NOMO-1 treated with dmso at 0.1 percent for 144 hours (cell line): Measurements from ENCODE around the gene TXNL1.

Experiments used
- DNase-seq: peaks from one replicate; lab custom pipeline; 2025; ENCODE audit not compliant: unreplicated experiment; lab: John Stamatoyannopoulos, UW

The TXNL1 gene

DNA sequence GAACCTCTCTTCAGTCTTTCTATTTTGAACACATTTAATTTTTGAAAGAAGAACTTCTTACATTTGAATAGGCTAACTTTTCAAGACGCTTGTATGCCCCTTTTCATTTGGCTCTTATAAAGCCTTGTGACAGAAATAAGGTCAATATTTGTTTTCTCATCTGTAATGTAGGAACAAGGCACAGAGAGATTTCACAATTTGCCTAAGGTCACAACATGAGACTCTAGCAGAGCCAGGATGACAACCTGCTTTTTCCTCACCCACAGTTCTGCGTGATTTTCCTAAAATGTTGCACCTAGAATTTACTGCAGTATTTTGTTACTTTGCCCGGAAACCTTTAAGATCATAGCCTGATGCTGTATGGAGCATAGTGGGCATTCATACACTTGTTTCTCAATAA lies 67.4 kb downstream of the TXNL1 start:
- no peak for DNase-seq

- DNase-seq: no peak
Observed at GRCh38 chr18:56569416-56569815, 69.0 kb downstream of the TXNL1 start.

- peak; percentile 48 for DNase-seq
Observed at GRCh38 chr18:56568986-56569385, 69.4 kb downstream of the TXNL1 start.

GRCh38 chr18:56565551-56566345 lies 72.6 kb downstream of the TXNL1 start:
- no peak for DNase-seq

- DNase-seq: no peak
Observed at GRCh38 chr18:56565046-56565445, 73.3 kb downstream of the TXNL1 start.

DNA sequence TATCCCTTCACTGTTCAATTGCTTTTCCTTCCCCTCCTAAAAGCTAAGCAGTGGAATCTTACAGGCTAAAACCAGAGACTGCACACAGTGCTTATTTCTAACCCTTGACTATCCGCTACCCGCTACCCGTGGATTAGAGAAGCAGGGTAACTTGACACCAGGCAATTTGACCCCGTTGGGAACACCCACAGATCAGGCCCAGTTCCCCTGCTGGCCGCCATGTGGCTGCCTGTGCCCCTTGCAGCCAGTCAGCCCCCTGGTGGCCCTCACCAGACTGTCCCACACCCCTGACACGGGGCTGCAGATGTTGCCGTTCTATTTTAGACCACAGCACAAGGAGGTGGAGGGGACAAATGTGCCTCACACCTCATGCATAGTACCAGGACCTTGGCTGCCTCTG lies 74.8 kb downstream of the TXNL1 start:
- no peak for DNase-seq

DNA sequence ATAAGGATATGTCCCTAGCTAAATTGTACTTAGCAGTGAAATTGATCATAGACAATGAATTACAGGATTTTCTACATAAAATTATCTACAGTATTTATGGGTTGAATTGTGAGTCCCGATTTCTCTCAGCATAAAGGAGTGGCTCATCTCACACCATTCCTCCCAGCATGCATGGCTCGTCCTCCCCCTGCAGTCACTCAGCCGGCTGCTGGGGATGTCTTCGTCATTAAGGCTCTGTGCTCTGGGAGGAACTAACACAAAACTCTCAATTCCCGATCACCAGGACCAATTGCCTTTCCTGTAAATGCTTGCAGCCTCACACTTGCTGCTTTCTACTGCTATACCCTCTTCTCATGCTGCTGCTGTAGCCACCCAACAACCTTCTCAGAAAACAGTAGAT lies 75.9 kb downstream of the TXNL1 start:
- no peak for DNase-seq

DNA sequence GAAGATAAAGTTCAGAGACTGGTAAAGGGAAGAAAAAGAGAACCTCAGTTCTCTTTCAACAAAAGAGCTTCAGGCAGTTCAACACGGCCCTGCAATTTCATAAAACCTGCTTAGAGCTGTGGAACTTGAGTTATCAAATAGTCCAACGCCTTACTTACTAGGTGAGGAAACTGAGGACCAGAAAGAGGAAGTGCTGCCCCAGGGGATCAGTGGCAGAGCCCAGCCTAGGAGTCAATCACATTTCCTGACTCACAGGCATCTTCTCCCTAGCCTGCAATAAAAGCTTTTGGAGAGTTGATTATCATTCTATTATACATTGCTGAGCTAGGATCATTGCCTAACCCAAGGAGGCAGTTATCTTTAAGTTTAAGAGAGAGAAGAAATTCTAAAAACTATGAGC lies 77.4 kb downstream of the TXNL1 start:
- no peak for DNase-seq

GRCh38 chr18:56559044-56559443 lies 79.3 kb downstream of the TXNL1 start:
- DNase-seq: no peak

GRCh38 chr18:56556907-56557306 lies 81.5 kb downstream of the TXNL1 start:
- DNase-seq: no peak

DNA sequence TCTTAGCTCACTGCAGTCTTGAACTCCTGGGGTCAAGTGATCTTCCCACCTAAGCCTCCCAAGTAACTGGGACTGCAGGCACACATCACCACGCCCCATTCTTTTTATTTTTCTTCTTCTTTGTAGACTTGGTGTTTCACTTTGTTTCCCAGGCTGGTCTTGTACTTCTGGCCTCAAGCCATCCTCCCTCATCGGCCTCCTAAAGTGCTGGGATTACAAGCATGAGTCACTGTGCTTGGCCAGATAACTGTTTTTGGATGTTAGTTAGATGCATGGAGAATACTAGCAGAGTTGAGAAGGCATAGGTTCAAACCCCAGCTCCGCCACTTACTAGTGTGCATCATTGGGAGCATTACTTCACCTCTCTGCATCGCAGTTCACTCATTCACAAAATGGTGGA lies 88.3 kb downstream of the TXNL1 start:
- DNase-seq: no peak
